Stomach smooth muscle (tissue), 2 donors: ENCODE results near the gene KIF22.

ENCODE experiments used
- H3K27ac ChIP-seq: one replicate; pipeline ENCODE4 v1.7.0; 2013; ENCODE audit warnings: mild to moderate bottlenecking, low read length, inconsistent platforms
- H3K27me3 ChIP-seq, 2 donors: one replicate each; pipeline ENCODE4 v1.7.0; 2013; ENCODE audit warnings: low read length in 2 of 2; ENCODE audit not compliant: insufficient read depth in 2 of 2, control insufficient read depth in 1 of 2
- H3K36me3 ChIP-seq, 2 donors: one replicate each; pipeline ENCODE4 v1.7.0; 2013; ENCODE audit warnings: low read length in 2 of 2; ENCODE audit not compliant: control insufficient read depth in 2 of 2, insufficient read depth in 2 of 2
- H3K4me1 ChIP-seq: one replicate; pipeline ENCODE4 v1.7.0; 2013; ENCODE audit warnings: low read length; ENCODE audit not compliant: control insufficient read depth, insufficient read depth
- H3K4me3 ChIP-seq, 2 donors: one replicate each; pipeline ENCODE4 v1.7.0; 2013; ENCODE audit warnings: low read length in 2 of 2
- H3K9ac ChIP-seq, 2 donors: one replicate each; pipeline ENCODE4 v1.7.0; 2013; ENCODE audit warnings: low read length in 2 of 2, mild to moderate bottlenecking in 1 of 2
- H3K9me3 ChIP-seq, 2 donors: one replicate each; pipeline ENCODE4 v1.7.0; 2013; ENCODE audit warnings: low read length in 2 of 2; ENCODE audit not compliant: control insufficient read depth in 2 of 2
- donor health status: healthy.
- donor health status: Pancreatic carcinoma.

KIF22 gene

GRCh38 chr16:29816694-29817441, 26.3 kb downstream of the KIF22 start:
- H3K4me3 ChIP-seq, result peak overlapping the region; percentile 76 to 88
- H3K27ac ChIP-seq, result peak overlapping the region; percentile 86
- H3K9ac ChIP-seq, result peak overlapping the region; percentile 76 to 80
- no peaks in the 10 kb centered on the region for H3K9me3 ChIP-seq
- no peaks in the 10 kb centered on the region for H3K27me3 ChIP-seq
- peaks cover 2 to 7% of the 10 kb centered on the region in 2 donors for H3K36me3 ChIP-seq
- peaks cover 68% of the 10 kb centered on the region for H3K4me1 ChIP-seq

- Histone ChIP-seq H3K9me3 (no peaks in the 10 kb centered on the region), H3K4me3 (no peak overlapping the region), H3K4me1 (peaks cover 69% of the 10 kb centered on the region), H3K36me3 (peaks cover 2 to 9% of the 10 kb centered on the region in 2 donors), H3K9ac (peak overlapping the region in 1 of 2 donors; percentile 36), H3K27ac (no peak overlapping the region), H3K27me3 (no peaks in the 10 kb centered on the region)
These were observed 27.5 kb downstream of the KIF22 start for GRCh38 chr16:29818082-29818481.

- no peaks in the 10 kb centered on the region for H3K9me3 ChIP-seq
- H3K4me1 ChIP-seq, result peaks cover 59% of the 10 kb centered on the region
- H3K27me3 ChIP-seq, result no peaks in the 10 kb centered on the region
- H3K4me3 ChIP-seq, result peak overlapping the region in 1 of 2 donors; percentile 91
- H3K36me3 ChIP-seq, result peaks cover 2 to 9% of the 10 kb centered on the region in 2 donors
- H3K27ac ChIP-seq, result peak overlapping the region; percentile 85
- H3K9ac ChIP-seq, result peak overlapping the region in 1 of 2 donors; percentile 90
These were observed 29.0 kb downstream of the KIF22 start for GRCh38 chr16:29819506-29819905.

GRCh38 chr16:29820271-29820701, 29.7 kb downstream of the KIF22 start, which contains the start of gene MVP:
TSS of gene MVP (plus strand) at chr16:29820462. CDS start at chr16:29830550, 10,088 bp downstream.
- Histone ChIP-seq H3K9me3 (no peaks in the 10 kb centered on the region), H3K36me3 (peaks cover 2 to 9% of the 10 kb centered on the region in 2 donors), H3K9ac (peak within 1 kb of the TSS; percentile 88 to 90), H3K4me1 (peaks cover 59% of the 10 kb centered on the region), H3K4me3 (peak within 1 kb of the TSS; percentile 87 to 91), H3K27ac (peak within 1 kb of the TSS; percentile 85), H3K27me3 (no peaks in the 10 kb centered on the region)

- no peaks in the 10 kb centered on the region for H3K27me3 ChIP-seq
- peak overlapping the region; percentile 85 for H3K27ac ChIP-seq
- peaks cover 2 to 9% of the 10 kb centered on the region in 2 donors for H3K36me3 ChIP-seq
- H3K9me3 ChIP-seq, result no peaks in the 10 kb centered on the region
- H3K9ac ChIP-seq, result peak overlapping the region; percentile 88 to 90
- H3K4me3 ChIP-seq, result peak overlapping the region; percentile 87 to 91
- peaks cover 62% of the 10 kb centered on the region for H3K4me1 ChIP-seq
These were observed 30.4 kb downstream of the KIF22 start for GRCh38 chr16:29820730-29821642.

GRCh38 chr16:29821643-29822115, 31.1 kb downstream of the KIF22 start:
- H3K27ac ChIP-seq, result peak overlapping the region; percentile 85
- peak overlapping the region; percentile 88 to 90 for H3K9ac ChIP-seq
- peaks cover 2 to 9% of the 10 kb centered on the region in 2 donors for H3K36me3 ChIP-seq
- H3K9me3 ChIP-seq, result no peaks in the 10 kb centered on the region
- H3K4me3 ChIP-seq, result peak overlapping the region; percentile 87 to 91
- peaks cover 62% of the 10 kb centered on the region for H3K4me1 ChIP-seq
- no peaks in the 10 kb centered on the region for H3K27me3 ChIP-seq

GRCh38 chr16:29824589-29825144, 34.1 kb downstream of the KIF22 start:
- Histone ChIP-seq H3K9ac (no peak overlapping the region), H3K27me3 (no peaks in the 10 kb centered on the region), H3K4me3 (peak overlapping the region in 1 of 2 donors; percentile 44), H3K9me3 (no peaks in the 10 kb centered on the region), H3K27ac (peak overlapping the region; percentile 41), H3K4me1 (peaks cover 55% of the 10 kb centered on the region), H3K36me3 (peaks cover 0 to 2% of the 10 kb centered on the region in 2 donors)

- H3K36me3 ChIP-seq, result peaks cover 3 to 5% of the 10 kb centered on the region in 2 donors
- peak overlapping the region; percentile 41 for H3K27ac ChIP-seq
- no peaks in the 10 kb centered on the region for H3K9me3 ChIP-seq
- peaks cover 51% of the 10 kb centered on the region for H3K4me1 ChIP-seq
- H3K9ac ChIP-seq, result no peak overlapping the region
- no peaks in the 10 kb centered on the region for H3K27me3 ChIP-seq
- peak overlapping the region in 1 of 2 donors; percentile 44 for H3K4me3 ChIP-seq
These were observed 34.8 kb downstream of the KIF22 start for GRCh38 chr16:29825145-29826044.

GRCh38 chr16:29826342-29826695, 35.8 kb downstream of the KIF22 start:
- Histone ChIP-seq H3K9ac (no peak overlapping the region), H3K36me3 (peaks cover 8 to 9% of the 10 kb centered on the region in 2 donors), H3K4me3 (no peak overlapping the region), H3K4me1 (peaks cover 42% of the 10 kb centered on the region), H3K27me3 (no peaks in the 10 kb centered on the region), H3K9me3 (no peaks in the 10 kb centered on the region), H3K27ac (peak overlapping the region; percentile 41)
